GM18907 (cell line): ENCODE measurements around the gene HAUS3.

Experiments
- ATAC-seq: cut with Tn5 transposase; IDR thresholded peaks from one replicate; pipeline ENCODE4 v1.9.1; 2021; ENCODE audit warnings: mild to moderate bottlenecking, moderate library complexity; ENCODE audit not compliant: unreplicated experiment

The HAUS3 gene, protein sequence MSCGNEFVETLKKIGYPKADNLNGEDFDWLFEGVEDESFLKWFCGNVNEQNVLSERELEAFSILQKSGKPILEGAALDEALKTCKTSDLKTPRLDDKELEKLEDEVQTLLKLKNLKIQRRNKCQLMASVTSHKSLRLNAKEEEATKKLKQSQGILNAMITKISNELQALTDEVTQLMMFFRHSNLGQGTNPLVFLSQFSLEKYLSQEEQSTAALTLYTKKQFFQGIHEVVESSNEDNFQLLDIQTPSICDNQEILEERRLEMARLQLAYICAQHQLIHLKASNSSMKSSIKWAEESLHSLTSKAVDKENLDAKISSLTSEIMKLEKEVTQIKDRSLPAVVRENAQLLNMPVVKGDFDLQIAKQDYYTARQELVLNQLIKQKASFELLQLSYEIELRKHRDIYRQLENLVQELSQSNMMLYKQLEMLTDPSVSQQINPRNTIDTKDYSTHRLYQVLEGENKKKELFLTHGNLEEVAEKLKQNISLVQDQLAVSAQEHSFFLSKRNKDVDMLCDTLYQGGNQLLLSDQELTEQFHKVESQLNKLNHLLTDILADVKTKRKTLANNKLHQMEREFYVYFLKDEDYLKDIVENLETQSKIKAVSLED

GRCh38 chr4:2241410-2242353 is at the start of gene HAUS3, which contains the start of gene POLN:
Gene HAUS3, minus strand, starts transcription at chr4:2242121. Its CDS starts 1,175 bp downstream, at chr4:2240946.
Gene POLN, minus strand, starts transcription at chr4:2242121. Its CDS starts 12,890 bp downstream, at chr4:2229231.
- peak; percentile 87 for ATAC-seq

DNA sequence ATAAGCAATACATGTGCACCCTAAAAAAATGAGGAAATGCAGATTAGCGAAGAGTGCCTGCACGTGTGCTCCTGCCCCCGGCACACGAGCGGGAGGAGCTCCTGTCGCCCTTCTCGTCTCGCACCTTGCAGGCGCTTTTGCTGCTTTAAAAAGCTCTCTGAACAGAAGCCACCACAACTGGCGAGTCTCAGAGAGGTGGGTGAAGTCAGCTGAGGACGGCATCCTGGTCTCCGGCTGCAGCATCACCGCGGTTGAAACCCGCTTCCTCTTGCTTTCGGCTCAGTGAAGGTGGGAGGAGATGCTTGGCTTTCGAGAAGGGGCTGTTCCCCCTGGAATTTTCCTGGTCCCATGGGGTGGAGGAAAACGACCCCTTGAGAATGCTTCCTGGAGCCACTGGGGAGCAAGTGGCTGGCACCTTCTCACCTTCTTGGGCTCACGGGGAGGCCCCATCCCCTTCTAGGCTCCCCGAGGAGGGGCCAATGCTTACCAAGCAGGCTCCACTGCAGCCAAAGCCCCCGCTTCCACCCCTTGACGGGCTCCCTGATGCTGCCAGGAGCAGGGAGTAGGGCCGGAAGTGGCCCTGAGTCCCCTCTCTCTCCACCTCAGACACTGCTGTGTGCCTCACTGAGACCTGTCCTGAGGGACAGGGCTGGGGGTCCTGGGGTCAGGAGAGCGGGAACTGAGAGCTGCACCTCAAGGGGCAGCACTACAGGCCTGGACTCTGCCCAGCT is 49.2 kb upstream of the HAUS3 start:
- ATAC-seq: no peak

GRCh38 chr4:2290488-2290887 is 48.6 kb upstream of the HAUS3 start:
- ATAC-seq: no peak

DNA sequence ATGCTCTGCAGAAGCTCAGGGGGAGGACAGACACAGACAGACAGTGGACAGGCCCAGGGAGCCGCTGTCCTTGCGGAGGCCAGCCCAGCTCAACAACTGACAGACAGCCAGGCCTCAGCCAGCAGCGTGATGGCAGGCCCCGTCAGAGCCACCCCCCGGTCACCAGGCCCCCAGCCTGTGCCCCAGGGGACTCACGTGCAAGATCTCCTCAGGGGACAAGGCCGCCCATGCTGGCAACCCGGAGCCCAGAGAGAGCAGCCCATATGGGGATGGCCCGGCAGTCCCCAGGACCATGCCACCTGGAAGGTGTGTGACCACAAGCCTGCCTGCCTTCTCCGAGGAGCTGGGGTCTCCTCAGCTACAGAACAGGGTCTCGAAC is 48.0 kb upstream of the HAUS3 start:
- no peak for ATAC-seq

GRCh38 chr4:2289311-2289954 is 47.5 kb upstream of the HAUS3 start:
- no peak for ATAC-seq

- ATAC-seq: no peak
These were observed 46.2 kb upstream of the HAUS3 start for GRCh38 chr4:2288051-2288541.

- no peak for ATAC-seq
These were observed 45.6 kb upstream of the HAUS3 start for GRCh38 chr4:2287594-2287915.

DNA sequence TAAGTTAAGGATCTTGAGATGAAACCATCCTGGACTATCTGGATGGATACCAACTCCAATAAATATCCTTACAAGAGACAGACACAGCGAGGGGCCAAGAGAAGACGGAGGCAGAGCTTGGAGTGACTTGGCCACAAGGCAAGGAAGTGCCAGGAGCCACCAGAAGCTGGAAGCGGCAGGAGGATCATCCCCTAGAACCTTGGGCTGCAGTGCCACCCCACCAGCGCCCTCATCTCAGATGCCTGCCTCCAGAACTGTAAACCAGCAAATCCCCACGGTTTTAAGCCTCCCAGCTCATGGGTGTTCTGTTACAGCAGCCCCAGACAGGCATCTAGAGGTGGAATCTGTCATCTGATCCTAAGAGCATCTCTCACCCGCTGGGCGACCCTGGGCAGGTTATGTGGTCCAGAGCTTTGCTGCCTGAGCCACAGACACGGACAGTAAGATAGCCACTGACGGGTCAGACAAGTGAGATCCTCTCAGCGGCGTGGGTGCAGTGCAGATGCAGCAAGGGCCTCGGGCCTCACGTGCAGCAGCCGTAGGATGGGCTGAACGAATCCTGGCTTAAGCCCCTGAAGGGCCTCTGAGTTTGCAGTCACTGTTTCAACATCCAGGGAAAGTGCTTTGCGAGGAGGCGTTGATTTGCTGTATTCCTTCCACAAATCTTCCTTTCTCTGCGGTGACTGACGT is 45.1 kb upstream of the HAUS3 start:
- ATAC-seq: no peak

- no peak for ATAC-seq
These were observed 43.9 kb upstream of the HAUS3 start for GRCh38 chr4:2285613-2286381.

- no peak for ATAC-seq
These were observed 43.2 kb upstream of the HAUS3 start for GRCh38 chr4:2284934-2285612.

GRCh38 chr4:2284161-2284933 is 42.4 kb upstream of the HAUS3 start:
- no peak for ATAC-seq

DNA sequence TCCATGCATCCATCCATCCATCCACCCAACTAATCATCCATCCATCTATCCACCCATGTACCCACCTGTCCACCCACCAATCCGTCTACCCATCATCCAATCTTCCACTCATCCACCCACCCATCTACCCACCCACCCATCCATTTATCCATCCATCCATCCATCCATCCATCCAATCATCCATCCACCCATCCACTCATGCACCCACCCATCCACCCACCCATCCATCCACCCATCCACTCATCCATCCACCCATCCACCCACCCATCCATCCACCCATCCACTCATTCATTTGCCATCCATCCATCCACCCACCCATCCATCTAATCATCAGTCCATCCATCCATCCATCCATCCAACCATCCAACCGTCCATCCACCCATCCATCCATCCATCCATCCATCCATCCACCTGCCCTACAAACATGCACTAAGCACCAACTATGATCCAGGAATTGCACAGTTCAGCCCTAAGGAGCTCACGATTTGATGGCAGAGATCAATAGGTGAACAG is 41.3 kb upstream of the HAUS3 start:
- ATAC-seq: no peak

DNA sequence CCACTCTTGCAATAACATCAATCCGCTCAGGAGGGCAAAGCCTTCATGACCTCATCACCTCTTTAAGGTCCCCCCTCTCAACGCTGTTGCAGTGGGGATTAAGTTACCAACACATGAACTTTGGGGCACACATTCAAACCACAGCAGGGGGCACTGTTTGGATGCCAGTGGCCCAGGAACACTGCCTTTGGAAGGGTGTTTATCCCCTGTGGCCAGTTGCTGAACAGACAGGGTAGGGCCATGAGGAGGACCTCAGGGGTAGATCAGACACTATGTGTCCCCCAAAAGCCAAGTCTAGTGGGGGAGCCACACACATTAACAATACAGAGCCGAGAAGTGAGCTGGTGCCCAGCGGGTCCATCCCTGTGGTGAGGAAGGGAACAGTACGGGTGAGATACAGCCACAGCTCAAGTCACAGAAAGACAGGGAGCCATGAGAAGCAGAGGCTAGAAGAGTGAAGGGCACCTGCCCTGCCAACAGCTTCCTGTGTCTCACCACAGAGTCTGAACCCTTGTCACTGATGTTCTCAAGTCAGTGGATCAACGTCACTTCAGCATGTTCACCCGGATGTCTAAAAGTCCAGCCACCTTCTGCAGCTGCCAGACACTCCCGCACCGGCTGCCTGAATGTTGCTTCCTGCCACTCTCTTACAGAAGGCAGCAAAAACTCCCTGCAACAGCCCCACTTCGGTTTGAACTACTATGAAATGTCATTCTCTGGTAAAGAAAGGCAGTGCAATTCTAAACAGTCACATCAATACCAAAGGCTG is 39.8 kb upstream of the HAUS3 start:
- peak; percentile 88 for ATAC-seq

DNA sequence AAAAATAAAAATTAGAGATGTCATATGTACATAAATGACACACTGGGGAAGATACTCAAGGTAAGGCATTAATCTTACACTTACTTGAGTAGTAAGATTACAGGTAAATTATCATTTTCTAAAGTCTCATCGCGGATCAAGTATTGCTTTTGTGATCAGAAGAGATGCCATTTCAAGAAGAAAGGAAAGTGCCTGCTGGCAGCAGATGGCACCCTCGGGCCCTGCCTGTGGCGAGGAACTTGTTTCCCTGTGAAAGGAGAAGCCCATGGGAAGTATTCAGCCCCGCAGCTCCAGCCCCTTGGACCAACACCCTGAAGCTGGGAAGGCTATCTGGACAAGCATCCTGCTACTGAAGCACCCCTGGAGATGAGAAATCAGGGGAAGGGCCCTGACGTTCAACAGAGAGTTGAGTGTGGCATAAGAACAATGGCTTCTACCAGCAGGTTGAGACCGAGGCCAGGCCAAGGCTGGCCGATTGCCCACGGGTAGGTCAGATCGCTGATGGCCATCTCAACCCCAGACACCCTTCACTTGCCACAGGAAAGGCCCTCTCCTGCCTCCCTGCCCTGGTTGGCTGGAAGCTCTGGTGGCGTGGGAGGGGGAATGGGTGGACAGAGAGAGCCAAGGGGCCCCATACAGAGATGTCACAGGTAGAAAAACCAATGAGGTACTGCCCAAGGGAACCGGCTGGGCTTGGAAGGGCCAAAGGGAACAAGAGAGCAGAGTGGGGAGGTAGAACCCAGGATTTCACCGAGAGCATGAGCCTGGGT is 38.8 kb upstream of the HAUS3 start:
- no peak for ATAC-seq

GRCh38 chr4:2277956-2278355 is 36.0 kb upstream of the HAUS3 start:
- no peak for ATAC-seq
